ENCODE results near the gene PYROXD2.
A peak's percentile ranks its signal among the peaks of the same experiment; 100 is the strongest.

Gene PYROXD2

GRCh38 chr10:98433881-98434732, 19.1 kb upstream of the PYROXD2 start:
- no peak for DNase-seq

DNA sequence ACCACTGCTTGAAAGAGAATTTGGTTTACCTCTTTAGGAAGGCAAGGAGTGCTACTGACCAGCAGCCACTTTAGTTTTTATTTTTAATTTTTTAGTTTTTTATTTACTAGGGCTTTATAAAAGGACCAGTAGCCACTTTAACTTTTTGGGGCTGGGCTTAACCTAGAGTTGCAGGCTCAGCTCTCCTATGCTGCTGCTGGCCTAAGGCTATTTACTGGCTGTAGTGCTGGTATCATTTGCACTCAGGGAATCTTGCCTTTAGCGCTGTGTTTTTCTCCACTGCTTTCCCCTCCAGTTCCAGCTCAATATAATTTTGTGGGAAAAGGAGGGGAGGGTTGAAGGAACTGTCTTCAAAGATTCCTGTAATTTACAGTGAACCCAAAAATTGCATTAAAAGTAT, 18.4 kb upstream of the PYROXD2 start:
- DNase-seq = no peak

- DNase-seq = no peak
Observed at GRCh38 chr10:98432330-98432729, 17.3 kb upstream of the PYROXD2 start.

DNA sequence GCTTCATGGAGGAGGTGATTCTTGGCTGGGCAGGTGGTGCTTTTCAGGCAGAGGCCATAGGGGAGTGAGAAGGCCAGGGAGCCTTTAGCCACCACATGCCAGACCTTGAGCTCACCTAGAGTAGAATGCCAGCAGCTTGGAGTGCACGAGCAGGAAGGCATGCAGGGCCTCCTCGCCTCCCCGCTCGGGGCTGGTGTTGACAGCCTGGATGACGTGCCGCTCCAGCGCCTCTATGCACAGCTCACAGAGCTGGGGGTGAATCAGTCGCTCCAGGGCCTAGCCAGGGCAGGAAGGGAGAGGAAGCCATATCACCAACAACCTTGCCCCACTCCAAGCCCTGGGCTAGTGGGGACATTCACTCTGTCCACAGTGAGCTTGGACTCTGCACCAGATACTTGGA, 16.0 kb upstream of the PYROXD2 start:
- DNase-seq = no peak

- no peak for DNase-seq
Observed at GRCh38 chr10:98430427-98430826, 15.4 kb upstream of the PYROXD2 start.

GRCh38 chr10:98429320-98430072, 14.5 kb upstream of the PYROXD2 start:
- no peak for DNase-seq

GRCh38 chr10:98427011-98427515, 12.1 kb upstream of the PYROXD2 start:
- DNase-seq = no peak

GRCh38 chr10:98425511-98426352, 10.8 kb upstream of the PYROXD2 start:
- DNase-seq = peak; percentile 31 to 73

GRCh38 chr10:98424295-98425254, 9.6 kb upstream of the PYROXD2 start:
- no peak for DNase-seq

DNA sequence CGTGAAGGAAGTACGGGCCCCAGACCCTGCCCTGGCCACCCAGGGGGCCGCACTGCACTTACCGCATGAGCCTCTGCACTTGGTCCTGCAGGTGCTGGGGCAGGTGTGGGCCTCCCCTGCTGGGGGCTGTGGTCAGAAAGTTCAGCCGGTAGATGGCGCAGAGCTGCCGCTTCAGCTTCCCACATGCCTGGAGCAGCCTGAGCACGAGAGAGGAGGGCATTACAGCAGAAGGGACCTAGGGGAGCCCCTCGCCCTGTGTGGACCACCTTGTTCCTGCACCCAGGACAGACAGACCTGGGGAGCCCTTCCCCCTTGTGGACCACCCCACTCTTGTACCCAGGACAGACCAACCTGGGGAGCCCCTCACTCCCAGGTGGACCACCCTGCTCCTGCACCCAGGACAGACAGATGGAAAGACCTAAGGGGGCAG, 8.7 kb upstream of the PYROXD2 start:
- no peak for DNase-seq

DNA sequence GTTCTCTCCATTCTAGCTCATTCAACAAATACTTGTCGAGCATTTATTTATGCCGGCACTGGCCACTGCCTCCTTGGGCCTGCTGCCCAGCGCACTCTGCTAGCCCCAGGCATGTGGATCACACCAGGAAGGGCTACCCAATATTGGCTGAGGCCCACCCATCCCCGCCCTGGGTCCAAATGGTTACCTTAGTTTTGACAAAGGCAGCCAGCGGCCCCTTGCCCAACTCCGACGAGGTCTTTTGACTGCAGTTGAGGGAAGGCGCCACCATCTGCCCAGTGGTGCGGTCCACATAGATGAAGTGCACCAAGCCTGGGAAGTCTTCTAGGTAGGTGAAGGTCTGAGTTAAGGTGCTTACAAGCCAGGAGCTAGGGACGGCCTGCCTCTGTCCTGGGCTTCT, 7.2 kb upstream of the PYROXD2 start:
- DNase-seq = no peak

DNA sequence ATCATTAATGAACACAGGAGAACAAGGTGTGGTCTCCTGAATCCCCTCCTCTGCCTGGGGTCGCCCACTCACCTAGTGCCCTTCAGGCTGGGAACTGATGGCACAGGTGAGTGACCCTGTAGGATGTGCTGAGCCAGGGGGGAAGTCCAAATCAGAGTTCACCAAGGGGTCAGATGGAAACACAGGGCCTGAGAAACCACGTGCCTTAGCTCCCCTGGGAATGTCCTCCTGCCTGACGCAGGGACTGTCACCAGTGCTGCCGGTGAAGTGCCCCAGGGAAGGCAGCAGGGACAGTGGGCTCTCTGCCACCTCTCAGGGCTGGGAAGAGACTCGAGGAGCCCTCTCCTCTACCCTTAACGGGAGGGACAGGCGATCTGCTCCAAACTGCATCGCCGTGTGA, 5.8 kb upstream of the PYROXD2 start:
- DNase-seq = no peak

DNA sequence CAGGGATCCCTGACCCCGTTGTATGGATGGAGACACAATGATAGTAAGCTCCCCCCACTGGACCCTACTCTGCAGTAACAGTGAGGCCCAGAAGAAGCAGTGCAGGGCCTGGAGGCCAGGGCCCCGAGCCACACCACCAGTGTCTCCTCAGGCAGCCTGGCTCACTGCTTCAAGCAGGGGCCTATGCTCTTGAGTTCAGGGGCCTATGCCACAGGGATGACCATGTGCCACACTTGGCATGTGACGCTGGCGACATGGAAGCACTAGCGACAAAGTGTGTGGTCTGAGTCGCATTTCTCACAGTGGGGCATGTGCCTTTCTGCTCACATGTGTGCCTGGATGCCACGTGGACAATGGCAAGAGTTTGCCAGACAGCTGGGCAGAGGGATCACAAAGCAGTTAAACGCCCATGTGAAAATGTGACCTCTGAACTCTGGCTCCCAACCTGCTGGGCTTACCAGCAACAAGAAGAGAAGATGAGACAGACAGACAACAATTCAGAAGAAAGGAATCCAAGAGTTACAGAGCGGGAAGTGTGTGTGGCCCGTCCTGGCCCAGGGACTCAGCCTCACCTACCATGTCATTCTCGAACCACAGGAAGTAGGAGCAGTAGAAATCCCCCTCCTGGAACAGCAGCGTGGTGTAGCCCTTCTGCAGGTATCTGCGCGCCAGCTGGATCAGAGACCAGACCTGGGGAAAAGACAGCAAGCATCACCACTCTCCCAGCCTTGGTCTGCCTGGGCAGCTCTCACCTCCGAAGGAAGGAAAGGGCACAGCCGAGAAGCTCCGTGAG, 4.7 kb upstream of the PYROXD2 start:
- no peak for DNase-seq

DNA sequence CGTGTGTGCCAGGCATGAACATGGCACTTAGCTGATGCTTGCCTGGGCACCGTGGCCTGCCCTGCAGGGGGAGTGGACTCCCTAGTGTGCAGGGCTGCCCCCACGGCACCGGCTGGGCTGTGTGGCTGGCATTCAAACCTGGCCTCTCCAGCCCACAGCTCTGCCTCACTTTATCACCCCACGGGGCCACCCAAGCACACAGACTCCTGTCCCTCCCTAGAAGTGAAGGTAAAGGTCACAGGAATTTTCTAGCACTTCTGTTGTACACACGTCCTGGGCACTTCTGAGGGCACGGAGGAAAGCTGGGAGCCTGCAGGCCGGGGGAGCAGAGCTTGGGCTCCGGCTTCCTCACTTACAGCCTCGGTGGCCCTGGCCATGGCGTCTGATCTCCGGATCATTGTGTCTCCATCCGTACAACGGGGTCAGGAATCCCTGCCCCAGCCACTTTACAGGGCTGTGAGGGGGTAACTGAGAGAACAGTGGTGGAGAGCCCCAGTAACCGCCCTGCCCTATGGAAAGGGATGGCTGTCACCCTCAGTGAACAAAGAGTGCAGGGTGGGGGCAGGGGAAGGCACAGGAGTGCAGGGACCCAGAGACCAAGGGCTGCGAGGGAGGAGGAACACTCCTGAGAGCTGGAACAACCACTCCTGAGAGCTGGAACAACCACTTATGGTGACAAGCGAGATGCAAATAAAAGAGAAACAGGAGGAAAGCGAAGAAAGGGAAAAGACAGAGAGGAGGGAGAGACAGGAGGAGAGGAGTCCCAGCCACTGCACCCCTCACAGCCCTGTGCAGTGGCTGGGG, 3.9 kb upstream of the PYROXD2 start:
- no peak for DNase-seq

DNA sequence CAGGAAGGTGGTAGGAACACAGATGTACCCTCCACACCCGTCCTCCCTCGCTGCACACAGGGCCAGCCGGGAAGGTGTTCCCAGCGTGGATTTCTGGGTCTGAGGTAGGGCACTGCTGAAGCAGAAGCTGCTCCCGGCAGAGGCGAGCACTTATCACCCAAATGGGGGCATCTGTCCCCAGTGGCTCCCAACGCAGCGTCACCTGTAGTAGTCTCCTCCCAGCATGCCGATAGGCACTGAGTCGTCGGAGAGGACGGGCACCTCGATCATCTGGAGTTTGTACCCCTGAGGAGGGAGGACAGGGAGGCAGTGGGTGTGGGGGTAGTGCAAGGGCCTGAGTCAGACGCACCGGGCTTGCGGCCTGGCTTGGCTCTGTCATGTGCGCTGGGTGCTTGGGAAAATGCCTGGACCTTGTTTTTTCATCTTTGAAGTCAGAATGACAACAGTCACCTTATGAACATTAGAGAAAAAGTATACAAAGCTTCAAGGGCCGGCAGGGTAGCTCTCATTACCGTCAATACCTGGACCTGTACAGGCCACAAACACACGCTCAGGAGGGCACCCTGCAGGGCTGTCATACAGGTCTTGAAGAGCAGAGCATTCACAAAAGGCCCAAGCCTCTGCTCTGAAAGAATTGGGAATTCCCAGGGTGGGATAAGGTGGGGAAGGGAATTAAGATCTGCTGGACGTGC, 3.1 kb upstream of the PYROXD2 start:
- no peak for DNase-seq

- no peak for DNase-seq
Observed at GRCh38 chr10:98417481-98417959, 2.5 kb upstream of the PYROXD2 start.

GRCh38 chr10:98416606-98417388, 1.8 kb upstream of the PYROXD2 start:
- no peak for DNase-seq

GRCh38 chr10:98415731-98416119, 743 bp upstream of the PYROXD2 start:
- DNase-seq = no peak

GRCh38 chr10:98414578-98414931, 427 bp downstream of the PYROXD2 start:
- no peak for DNase-seq
